ENCODE results near the gene FAM199X.

DNA sequence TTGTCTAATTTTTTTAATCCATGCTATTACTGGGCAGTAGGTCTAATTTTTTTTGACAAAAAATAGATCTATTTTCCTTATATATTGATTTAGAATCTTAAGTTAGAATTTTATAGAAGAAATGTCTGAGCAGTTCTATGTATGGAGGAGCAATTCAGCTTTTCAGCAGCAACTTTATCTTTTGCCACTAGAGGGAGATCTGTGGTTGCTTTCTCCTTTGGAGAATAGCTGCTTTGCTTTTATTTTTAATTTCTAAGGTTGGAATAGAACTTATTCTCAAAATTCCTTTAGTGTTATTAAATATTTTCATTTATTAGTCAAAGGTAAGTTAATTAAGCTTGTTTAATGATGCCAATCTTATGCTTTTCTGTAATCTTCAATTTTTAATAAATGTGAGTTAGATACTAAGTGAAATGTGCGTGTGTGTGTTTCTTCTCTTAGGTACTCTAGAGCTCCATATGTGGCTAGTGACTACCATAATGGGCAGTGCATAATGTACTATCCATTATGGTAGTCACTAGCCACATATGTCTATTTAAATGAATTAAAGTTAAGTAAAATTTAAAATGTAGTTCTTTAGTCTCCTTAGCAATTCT lies 29.3 kb downstream of the FAM199X start:
- TF ChIP-seq, protein P1, sequence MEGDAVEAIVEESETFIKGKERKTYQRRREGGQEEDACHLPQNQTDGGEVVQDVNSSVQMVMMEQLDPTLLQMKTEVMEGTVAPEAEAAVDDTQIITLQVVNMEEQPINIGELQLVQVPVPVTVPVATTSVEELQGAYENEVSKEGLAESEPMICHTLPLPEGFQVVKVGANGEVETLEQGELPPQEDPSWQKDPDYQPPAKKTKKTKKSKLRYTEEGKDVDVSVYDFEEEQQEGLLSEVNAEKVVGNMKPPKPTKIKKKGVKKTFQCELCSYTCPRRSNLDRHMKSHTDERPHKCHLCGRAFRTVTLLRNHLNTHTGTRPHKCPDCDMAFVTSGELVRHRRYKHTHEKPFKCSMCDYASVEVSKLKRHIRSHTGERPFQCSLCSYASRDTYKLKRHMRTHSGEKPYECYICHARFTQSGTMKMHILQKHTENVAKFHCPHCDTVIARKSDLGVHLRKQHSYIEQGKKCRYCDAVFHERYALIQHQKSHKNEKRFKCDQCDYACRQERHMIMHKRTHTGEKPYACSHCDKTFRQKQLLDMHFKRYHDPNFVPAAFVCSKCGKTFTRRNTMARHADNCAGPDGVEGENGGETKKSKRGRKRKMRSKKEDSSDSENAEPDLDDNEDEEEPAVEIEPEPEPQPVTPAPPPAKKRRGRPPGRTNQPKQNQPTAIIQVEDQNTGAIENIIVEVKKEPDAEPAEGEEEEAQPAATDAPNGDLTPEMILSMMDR (IDR thresholded peaks at IDR 0.05; ENCODE audit: insufficient read depth, low read length) = peak; percentile 7
- TF ChIP-seq GABPA (IDR thresholded peaks at IDR 0.05; ENCODE audit: low read depth) (no peak), POLR2AphosphoS5 (IDR thresholded peaks at IDR 0.05; ENCODE audit: low read depth) (no peak), SPI1 (IDR thresholded peaks at IDR 0.05; ENCODE audit: borderline replicate concordance, low read depth) (no peak)
- TF ChIP-seq, protein P2, sequence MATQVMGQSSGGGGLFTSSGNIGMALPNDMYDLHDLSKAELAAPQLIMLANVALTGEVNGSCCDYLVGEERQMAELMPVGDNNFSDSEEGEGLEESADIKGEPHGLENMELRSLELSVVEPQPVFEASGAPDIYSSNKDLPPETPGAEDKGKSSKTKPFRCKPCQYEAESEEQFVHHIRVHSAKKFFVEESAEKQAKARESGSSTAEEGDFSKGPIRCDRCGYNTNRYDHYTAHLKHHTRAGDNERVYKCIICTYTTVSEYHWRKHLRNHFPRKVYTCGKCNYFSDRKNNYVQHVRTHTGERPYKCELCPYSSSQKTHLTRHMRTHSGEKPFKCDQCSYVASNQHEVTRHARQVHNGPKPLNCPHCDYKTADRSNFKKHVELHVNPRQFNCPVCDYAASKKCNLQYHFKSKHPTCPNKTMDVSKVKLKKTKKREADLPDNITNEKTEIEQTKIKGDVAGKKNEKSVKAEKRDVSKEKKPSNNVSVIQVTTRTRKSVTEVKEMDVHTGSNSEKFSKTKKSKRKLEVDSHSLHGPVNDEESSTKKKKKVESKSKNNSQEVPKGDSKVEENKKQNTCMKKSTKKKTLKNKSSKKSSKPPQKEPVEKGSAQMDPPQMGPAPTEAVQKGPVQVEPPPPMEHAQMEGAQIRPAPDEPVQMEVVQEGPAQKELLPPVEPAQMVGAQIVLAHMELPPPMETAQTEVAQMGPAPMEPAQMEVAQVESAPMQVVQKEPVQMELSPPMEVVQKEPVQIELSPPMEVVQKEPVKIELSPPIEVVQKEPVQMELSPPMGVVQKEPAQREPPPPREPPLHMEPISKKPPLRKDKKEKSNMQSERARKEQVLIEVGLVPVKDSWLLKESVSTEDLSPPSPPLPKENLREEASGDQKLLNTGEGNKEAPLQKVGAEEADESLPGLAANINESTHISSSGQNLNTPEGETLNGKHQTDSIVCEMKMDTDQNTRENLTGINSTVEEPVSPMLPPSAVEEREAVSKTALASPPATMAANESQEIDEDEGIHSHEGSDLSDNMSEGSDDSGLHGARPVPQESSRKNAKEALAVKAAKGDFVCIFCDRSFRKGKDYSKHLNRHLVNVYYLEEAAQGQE (IDR thresholded peaks at IDR 0.05; ENCODE audit: insufficient replicate concordance, low read depth) = no peak
